GM18502 (cell line): ENCODE results near the gene KANSL1.
"Not testable (repeated sequence)": the region's sequence is repeated elsewhere in the genome, so short reads cannot be mapped to it uniquely, and the experiment has no call there.

Experiments
- ATAC-seq: cut with Tn5 transposase; IDR thresholded peaks from one replicate; pipeline ENCODE4 v1.9.1; 2021; ENCODE audit warnings: mild to moderate bottlenecking; ENCODE audit not compliant: unreplicated experiment, poor library complexity

Gene KANSL1, protein sequence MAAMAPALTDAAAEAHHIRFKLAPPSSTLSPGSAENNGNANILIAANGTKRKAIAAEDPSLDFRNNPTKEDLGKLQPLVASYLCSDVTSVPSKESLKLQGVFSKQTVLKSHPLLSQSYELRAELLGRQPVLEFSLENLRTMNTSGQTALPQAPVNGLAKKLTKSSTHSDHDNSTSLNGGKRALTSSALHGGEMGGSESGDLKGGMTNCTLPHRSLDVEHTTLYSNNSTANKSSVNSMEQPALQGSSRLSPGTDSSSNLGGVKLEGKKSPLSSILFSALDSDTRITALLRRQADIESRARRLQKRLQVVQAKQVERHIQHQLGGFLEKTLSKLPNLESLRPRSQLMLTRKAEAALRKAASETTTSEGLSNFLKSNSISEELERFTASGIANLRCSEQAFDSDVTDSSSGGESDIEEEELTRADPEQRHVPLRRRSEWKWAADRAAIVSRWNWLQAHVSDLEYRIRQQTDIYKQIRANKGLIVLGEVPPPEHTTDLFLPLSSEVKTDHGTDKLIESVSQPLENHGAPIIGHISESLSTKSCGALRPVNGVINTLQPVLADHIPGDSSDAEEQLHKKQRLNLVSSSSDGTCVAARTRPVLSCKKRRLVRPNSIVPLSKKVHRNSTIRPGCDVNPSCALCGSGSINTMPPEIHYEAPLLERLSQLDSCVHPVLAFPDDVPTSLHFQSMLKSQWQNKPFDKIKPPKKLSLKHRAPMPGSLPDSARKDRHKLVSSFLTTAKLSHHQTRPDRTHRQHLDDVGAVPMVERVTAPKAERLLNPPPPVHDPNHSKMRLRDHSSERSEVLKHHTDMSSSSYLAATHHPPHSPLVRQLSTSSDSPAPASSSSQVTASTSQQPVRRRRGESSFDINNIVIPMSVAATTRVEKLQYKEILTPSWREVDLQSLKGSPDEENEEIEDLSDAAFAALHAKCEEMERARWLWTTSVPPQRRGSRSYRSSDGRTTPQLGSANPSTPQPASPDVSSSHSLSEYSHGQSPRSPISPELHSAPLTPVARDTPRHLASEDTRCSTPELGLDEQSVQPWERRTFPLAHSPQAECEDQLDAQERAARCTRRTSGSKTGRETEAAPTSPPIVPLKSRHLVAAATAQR (N-terminal part only)

GRCh38 chr17:46193151-46193625, at the start of gene KANSL1:
TSS of gene KANSL1 (minus strand) at chr17:46193429. CDS start at chr17:46172143, 21,286 bp downstream.
- ATAC-seq: peak; percentile 63

- not testable (repeated sequence) for ATAC-seq
These were observed 38.1 kb upstream of the KANSL1 start for GRCh38 chr17:46231359-46231758.

DNA sequence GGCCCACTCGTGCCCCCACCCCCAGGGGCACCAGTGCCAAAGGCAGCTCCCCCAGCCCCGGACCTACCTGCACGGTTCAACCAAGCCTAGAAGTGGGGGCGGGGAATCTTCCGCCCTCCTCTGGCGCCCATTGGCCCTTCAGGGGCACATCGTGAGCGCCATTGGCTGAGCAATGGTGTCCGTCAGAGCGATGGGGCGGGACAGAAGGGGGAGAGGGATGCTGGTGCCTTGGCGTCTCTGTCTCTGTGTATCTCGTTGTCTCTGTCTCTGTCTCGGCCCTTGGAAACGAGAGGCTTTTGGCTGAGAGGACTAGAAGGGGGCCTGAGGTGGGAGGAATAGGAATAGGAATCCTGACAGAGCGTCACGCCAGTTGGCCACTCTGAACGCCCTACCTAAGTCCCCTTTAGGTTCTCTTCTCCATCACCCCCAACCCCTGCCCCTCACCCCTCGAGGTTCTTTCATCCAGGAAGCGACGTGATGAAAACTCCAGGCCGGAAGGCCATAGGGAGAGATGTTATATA, 32.1 kb upstream of the KANSL1 start:
- ATAC-seq: peak; percentile 98

DNA sequence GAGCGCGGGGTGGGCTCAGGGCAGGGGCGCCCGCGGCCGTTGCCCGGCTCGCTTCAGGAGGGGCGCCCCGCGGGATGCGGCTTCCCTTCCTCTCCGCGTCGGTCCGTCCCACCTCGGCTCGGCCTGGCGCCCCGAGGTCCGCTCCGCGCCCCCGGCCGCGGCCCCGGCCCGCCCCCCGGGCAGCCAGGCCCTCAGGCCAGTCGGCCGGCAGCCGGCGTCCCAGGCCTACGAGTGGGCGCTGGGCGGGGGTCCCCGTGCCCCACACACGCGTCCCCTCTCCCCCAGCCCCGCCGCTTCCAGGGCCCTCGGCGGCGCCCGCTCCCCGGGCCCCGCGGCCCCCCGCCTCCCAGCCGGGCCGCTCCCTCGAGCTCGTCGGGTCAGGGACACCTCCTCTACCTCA, 31.6 kb upstream of the KANSL1 start:
- peak; percentile 47 for ATAC-seq

DNA sequence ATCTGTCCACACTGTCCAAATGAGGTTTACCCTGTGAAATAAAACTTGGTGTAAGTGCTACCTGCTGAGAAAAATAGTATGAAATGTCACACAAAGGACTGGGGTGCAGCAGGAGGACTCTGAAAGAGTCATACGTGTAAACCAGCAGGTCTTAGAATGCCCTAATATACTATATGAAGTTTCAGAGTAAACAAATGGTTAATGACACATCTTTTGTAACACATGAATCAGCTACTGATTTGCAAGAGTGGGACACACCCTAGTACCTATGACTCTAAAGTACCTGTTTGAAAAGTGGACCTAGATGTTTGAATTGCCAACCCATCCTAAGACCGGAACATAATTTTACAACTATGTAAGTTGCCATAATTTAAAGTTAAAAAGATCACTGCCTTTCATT, 29.8 kb upstream of the KANSL1 start:
- ATAC-seq: not testable (repeated sequence)

DNA sequence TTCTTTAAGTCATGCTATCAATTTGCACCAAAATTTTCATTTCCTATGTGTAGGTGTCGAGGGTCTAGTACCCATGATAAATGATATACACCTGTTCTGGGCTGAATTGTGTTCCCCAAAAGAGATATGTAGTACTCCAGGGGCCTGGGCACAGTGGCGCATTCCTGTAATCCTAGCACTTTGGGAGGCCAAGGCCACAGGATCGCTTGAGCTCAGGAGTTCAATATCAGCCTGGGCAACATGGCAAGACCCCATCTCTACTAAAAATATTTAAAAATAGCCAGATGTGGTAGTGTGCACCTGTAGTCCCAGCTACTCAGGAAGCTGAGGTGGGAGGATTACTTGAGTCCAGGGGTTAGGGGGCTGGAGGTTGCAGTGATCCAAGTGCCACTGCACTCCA, 23.5 kb upstream of the KANSL1 start:
- ATAC-seq: no peak

DNA sequence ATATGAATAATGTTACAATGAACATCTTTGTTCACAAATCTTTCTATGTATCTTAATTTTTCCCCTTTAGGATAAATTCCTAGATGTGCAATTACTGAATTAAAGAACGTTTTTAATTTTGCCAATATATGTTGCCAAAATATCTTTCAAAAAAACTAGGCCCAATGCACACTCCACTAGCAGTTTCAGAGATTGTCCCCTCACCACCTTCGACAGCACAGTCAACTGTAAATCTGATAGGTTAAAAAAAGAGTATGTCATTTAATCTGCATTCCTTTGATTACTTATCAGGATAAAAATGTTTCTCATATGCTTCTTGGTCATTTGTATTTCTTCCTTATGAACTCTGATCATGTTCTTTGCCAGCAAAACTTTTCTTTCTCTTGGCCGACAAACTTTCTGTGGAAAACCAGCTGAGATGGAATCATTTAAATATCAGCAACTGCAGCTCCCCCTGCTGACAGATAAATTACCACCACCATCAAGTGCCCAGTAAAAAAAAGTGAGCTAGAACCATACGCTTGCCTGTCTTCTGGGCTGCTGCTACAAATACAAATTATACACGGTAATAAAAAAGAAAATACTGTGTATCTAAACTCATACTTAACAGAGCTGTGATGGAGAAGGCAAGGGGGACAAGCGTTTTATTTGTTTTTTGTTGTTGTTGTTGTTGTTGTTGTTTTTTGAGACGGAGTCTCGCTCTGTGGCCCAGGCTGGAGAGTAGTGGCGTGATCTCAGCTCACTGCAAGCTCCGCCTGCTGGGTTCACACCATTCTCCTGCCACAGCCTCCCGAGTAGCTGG, 19.6 kb upstream of the KANSL1 start:
- ATAC-seq: no peak

DNA sequence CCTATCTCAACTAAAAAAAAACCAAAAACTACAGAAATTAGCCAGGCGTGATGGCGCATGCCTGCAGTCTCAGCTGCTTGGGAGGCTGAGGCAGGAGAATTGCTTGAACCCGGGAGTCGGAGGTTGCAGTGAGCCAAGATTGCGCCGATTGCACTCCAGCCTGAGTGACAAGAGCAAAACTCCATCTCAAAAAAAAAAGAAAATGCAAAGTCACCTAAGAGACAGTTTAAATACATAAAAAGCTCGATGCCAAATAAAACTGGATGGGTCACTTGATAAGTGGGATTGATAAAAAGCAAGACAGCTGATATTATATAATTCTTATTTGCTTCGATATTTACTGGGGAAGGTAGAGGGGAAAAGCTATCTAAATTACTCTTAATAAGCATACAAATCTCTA, 15.8 kb upstream of the KANSL1 start:
- no peak for ATAC-seq

DNA sequence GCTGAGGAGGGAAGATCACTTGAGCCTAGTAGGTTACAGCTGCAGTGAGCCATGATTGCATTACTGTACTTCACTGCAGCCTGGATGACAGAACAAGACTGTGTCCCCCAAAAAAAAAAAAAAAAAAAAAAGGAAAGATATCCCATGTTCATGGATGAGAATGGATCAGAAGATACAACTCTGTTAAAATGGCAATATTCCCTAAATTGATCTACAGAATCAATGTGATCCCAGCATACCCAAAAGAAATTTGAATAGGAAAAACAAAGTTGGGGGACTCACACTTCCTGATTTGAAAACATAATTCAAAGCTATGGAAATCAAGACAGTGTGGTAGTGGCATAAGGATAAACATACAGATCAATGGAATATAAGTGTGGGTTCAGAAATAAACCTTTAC, 12.7 kb upstream of the KANSL1 start:
- ATAC-seq: no peak

GRCh38 chr17:46202424-46202823, 9.2 kb upstream of the KANSL1 start:
- ATAC-seq: no peak

- no peak for ATAC-seq
These were observed 8.3 kb upstream of the KANSL1 start for GRCh38 chr17:46201491-46201890.

DNA sequence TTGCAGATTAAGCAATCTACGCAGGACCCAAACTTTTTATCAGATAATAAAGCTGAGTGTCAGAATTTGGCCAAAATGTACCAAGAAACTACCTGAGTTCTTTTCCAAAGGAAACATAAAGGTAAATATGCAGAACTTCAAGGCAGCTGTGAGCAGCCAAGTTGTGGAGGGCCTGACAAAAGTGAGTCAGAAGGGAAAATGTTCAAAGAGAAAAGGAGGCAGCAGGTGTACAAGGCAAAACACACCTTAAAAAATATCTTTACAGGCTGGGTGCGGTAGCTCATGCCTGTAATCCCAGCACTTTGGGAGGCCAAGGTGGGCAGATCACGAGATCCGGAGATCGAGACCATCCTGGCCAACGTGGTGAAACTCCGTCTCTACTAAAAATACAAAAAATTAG, 7.0 kb upstream of the KANSL1 start:
- ATAC-seq: no peak

DNA sequence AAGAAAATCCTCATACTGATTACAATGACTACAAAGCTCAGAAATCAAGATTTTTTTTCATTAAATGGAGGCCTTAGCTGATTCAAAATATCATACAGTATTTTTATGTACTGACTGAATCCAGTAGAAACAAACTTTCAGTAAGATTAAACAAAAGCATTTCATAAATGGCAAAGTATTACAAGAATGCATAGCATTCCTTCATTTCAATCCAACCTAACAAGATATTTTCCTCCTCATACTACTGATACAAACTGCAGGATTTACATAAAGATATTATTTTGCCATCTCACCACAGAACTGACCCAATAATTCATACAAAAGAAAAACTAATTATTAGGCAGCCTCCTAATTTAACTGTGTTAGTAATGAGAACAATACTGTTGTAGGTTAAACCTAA, 6.2 kb upstream of the KANSL1 start:
- ATAC-seq: no peak

DNA sequence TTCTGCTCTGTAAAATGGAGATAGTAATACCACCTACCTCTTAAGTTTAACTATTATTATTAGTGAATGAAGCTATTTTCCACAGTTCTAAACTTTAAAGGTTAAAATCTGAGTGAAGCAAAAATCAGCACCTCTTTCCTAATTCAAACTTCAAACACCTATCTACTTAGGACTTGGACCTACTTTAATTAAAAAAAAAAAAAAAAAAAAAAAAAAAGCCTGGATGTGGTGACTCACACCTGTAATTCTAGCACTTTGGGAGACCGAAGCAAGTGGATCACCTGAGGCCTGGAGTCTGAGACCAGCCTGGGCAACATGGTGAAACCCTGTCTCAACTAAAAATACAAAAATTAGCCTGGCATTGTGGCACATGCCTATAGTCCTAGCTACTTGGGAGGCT, 5.0 kb upstream of the KANSL1 start:
- ATAC-seq: no peak

DNA sequence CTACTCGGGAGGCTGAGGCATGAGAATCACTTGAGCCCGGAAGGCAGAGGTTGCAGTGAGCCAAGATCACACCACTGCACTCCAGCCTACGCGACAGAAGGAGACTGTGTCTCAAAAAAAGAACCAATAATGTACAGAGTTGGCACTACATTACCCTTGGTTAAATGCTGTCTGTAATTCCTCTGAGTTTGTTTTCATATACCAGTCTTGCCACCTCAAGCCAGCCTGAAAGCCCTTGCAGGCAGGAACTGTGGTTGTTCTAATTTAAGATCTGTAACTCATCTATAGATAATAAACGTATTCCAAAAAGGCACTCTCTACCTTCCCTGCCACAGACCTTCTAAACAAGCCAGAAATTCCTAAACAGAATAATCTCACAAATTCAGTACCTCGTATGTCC, 4.3 kb upstream of the KANSL1 start:
- ATAC-seq: no peak

DNA sequence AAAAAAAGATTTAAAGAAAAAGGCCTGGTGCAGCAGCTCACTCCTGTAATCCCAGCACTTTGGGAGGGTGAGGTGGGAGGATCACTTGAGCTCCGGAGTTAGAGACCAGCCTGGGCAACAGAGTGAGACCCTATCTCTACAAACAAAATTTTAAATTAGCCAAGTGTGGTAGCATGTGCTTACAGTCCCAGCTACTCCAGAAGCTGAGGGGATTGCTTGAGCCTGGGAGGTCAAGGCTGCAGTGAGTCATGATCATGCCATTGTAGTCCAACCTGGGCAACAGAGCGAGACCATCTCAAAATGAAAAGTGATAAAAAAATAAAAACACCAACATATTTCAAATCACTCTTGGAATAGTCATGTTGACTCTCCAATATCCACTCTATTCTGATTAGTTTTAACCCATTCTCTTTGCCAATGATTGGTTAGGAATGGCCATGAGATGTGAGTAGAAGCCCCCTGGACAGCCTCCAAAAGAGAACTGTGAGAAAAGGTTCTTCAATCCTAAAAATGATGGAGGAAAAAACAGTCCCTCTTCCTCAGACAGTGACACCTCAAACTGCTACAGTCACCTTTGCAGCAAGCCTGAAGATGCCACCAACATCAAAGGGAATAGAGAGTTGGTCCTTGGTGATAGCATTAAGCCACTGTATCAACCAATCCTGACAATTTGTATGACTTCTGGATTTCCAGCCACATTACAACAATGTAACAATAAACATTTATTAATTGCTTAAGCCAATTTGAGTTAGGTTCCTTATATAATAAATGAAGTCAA, 2.9 kb upstream of the KANSL1 start:
- no peak for ATAC-seq

DNA sequence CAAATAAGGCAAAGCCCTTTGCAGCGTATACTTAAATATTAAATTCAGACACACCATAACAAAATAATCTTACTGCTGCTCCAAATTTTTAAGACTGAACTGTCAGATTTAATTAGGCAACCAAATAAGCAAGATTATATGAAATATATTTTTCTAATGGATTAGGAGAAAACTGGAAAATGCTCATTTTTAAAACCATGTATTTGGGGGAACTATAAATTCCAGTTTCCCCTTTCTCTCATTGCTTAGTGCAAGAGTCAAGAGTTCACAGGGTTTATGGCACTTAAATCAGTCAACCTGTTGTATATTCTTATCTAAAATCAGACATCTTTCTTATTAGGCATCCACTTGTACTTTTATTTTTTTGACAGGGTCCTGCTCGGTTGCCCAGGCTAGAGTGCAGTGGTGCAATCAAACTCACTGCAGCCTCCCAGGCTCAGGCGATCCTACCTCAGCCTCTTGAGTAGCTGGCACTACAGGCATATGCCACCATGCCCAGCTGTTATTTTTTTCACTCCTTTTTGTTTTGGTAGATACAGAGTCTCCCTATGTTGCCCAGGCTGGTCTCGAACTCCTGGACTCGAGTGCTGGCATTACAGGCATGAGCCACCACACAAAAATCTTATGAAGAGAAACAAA, 2.1 kb upstream of the KANSL1 start:
- no peak for ATAC-seq

DNA sequence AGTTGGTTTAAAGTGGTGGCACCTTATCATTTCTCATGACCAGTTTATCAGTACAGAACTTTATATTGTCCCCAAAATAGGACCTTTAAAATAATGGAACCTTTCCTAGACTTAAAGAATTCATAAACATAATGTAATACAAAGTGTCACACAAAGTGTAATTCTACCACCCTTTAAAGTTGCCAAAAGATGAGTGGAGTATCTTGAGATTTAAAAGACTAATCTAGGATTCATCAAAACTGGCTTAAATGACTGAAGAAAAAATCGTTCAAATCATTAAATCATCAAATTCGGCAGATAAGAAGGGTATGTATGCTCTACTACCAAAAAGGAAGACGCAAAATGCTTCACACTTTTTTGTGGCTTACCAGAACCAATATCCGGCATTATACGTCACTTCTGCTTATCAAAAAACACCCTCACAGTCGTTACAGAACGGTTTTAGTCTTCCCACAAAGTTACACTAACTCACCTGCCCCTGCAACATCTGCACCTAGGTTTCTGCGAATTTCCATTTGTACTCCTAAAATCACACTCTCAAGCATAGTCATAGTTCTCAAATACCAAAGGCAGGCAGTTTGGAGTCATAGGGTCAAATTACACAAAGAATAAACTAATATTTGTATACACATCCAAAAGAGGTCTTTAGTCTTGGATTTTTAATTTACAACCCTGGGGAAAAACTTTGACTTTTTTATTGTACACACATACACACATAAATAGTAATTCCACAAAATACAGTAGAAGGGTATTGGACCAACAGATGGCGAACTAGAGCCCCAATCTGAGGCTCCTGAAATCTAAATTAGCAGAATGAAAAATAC, 1.4 kb upstream of the KANSL1 start:
- no peak for ATAC-seq
